Measurements from ENCODE around the gene SCPEP1. TPM values are rescaled to one million over a fixed set of nuclear protein-coding genes. Genes with fewer than 3 reads are reported as not detected.
A peak's percentile ranks its signal among the peaks of the same experiment; 100 is the strongest.

Gene SCPEP1
- total RNA-seq, 1 donor from 2014 or later: 137 TPM

- FAIRE-seq: no peak
- Histone ChIP-seq H3K27me3 (ENCODE audit: control insufficient read depth, insufficient read depth, low read length) (peaks cover 2% of the 10 kb centered on the region), H3K4me3 (ENCODE audit: low read depth, low read length) (no peak overlapping the region), H3K36me3 (ENCODE audit: control insufficient read depth, insufficient read depth, low read length) (no peaks in the 10 kb centered on the region)
- TF ChIP-seq CTCF (IDR thresholded peaks at IDR 0.05; ENCODE audit: insufficient read depth, low read length, severe bottlenecking): no peak
- no peak for DNase-seq (ENCODE audit: low read depth)
Observed at GRCh38 chr17:57032343-57032742, 54.4 kb downstream of the SCPEP1 start.

GRCh38 chr17:57033296-57033695 lies 55.4 kb downstream of the SCPEP1 start:
- TF ChIP-seq CTCF (IDR thresholded peaks at IDR 0.05; ENCODE audit: insufficient read depth, low read length, severe bottlenecking): no peak
- peaks cover 6% of the 10 kb centered on the region for H3K27me3 ChIP-seq (ENCODE audit: control insufficient read depth, insufficient read depth, low read length)
- no peak overlapping the region for H3K4me3 ChIP-seq (ENCODE audit: low read depth, low read length)
- DNase-seq (ENCODE audit: low read depth) (no peak), FAIRE-seq (no peak)
- no peaks in the 10 kb centered on the region for H3K36me3 ChIP-seq (ENCODE audit: control insufficient read depth, insufficient read depth, low read length)

- H3K27me3 ChIP-seq (ENCODE audit: control insufficient read depth, insufficient read depth, low read length): peaks cover 10% of the 10 kb centered on the region
- no peaks in the 10 kb centered on the region for H3K36me3 ChIP-seq (ENCODE audit: control insufficient read depth, insufficient read depth, low read length)
- DNase-seq (ENCODE audit: low read depth) (no peak), FAIRE-seq (no peak)
- no peak for TF ChIP-seq CTCF (IDR thresholded peaks at IDR 0.05; ENCODE audit: insufficient read depth, low read length, severe bottlenecking)
- H3K4me3 ChIP-seq (ENCODE audit: low read depth, low read length): no peak overlapping the region
Observed at GRCh38 chr17:57034807-57035754, 57.1 kb downstream of the SCPEP1 start.

GRCh38 chr17:57035971-57036481 lies 58.1 kb downstream of the SCPEP1 start:
- TF ChIP-seq CTCF (IDR thresholded peaks at IDR 0.05; ENCODE audit: insufficient read depth, low read length, severe bottlenecking): no peak
- Histone ChIP-seq H3K36me3 (ENCODE audit: control insufficient read depth, insufficient read depth, low read length) (no peaks in the 10 kb centered on the region), H3K27me3 (ENCODE audit: control insufficient read depth, insufficient read depth, low read length) (peaks cover 10% of the 10 kb centered on the region), H3K4me3 (ENCODE audit: low read depth, low read length) (no peak overlapping the region)
- FAIRE-seq (no peak), DNase-seq (ENCODE audit: low read depth) (peak; percentile 51)

GRCh38 chr17:57037411-57037810 lies 59.5 kb downstream of the SCPEP1 start:
- TF ChIP-seq CTCF (IDR thresholded peaks at IDR 0.05; ENCODE audit: insufficient read depth, low read length, severe bottlenecking): no peak
- Histone ChIP-seq H3K4me3 (ENCODE audit: low read depth, low read length) (no peak overlapping the region), H3K36me3 (ENCODE audit: control insufficient read depth, insufficient read depth, low read length) (no peaks in the 10 kb centered on the region), H3K27me3 (ENCODE audit: control insufficient read depth, insufficient read depth, low read length) (peaks cover 10% of the 10 kb centered on the region)
- FAIRE-seq (no peak), DNase-seq (ENCODE audit: low read depth) (no peak)

All from bronchial epithelial cell (primary cell).